CD4-positive, alpha-beta T cell treated with Interferon gamma for 1 hour (primary cell): Measurements from ENCODE around the gene CCL21.

Experiments used
- DNase-seq: peaks from one replicate; pipeline ENCODE4 v3.0.0-alpha.2; 2020

CCL21 gene

DNA sequence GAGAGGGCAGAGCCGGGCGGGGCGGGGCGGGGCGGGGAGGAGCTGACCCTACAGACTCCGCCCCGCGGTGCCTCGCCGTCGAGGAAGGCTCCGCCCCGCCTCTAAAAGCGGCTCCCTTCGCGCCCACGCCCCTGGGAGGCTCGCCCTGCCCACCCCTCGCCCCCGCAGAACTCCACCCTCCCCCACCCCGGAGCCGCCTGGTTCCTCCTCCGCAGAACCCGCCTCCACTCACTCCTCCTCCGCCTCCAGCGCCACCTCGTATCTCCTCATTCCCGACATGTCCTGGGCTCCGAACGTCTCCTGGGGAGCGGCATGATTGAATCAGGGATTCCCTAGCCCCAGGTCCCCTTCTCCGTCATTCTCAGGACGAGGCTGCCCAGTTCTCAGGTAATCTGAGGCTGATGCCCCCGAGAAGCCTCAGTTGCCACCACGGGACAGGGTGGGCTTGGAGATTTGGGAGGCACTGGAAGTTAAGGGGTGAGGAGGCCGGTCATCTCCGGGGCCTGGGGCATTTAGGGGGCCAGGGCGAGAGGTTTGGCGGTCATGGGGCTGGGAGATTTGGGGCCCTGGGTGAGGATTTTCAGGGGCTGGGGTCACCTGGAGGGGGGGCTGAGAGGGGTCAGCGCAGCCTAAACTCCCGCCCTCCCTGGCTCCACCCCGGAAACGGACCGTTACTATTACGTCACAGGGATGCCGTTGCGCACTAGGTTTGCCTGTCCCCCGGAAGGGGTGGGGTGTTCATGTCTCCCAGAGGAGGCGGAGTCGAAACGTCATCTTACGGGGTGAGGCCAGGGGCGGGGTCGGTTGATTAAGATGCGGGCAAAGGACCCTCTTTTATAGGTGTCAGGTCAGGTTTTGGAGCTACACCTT, 44.3 kb downstream of the CCL21 start:
- DNase-seq, result peak; percentile 93

DNA sequence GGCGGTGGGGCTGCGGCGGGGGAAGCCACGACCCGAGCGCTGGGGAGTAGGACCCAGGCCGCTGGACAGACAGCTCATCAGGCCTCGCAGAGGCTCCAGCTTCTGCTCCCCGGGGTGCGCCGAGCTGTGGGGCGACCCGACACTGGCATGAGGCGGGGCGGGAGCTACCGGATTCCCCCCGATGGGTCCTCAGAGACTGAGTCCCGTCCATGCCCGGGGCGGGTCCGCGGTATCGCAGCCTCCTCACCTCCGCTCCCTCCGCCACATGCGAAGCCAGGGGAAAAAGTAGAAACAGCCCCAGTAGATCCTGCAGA, 44.9 kb downstream of the CCL21 start:
- DNase-seq, result no peak

DNA sequence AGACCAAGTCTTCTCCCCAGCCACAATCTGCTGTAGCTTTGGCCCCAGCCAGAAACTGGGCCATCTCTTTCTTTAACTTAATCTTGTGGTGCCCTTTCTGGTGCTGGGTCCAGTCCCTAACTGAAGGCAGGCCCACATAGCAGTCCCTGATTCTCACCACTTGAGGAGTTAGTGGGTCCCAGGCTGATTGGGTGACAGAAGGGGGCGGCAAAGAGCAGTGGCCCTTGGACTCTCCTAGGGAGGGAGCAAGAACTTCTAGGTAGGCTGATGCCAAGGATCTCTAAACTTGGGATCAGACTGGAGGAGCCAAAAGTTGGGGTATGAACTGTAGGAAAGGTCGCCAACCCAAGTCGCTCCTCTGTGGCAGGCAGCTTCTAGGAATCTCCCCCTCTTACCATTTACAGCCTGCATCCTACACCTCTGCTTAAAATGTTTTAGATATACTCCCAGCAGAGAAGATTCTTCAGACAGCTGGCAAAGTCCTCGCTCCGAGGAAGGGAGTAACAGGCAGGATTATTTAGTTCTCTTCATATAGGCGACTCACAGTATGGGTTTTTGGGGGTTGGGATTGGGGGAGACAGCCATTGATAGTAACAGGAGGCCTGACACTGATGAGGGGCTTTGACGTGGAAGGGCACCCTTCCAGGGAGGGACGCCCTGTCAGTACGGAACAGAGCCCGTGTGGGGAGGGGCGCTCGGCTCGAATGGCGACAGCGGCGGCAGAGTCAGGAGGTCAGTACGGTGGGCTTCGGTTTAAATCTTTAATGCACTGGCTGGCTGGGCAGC, 45.5 kb downstream of the CCL21 start:
- DNase-seq, result peak; percentile 72

DNA sequence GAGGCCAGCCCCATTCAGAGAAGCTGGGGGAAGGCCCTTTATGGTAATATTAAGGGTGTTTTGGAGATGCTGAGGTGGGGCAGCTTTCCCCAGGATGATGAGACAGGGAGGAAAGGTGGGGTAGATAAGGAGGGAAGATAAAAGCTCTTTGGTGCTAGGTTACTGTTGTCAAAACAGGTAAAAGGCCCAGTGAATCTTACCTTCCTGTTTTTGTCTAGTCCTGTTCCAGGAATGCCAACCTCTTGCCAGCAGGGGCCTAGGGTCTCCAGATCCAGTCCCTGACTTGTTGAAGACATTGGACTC, 46.7 kb downstream of the CCL21 start:
- DNase-seq, result peak; percentile 42

DNA sequence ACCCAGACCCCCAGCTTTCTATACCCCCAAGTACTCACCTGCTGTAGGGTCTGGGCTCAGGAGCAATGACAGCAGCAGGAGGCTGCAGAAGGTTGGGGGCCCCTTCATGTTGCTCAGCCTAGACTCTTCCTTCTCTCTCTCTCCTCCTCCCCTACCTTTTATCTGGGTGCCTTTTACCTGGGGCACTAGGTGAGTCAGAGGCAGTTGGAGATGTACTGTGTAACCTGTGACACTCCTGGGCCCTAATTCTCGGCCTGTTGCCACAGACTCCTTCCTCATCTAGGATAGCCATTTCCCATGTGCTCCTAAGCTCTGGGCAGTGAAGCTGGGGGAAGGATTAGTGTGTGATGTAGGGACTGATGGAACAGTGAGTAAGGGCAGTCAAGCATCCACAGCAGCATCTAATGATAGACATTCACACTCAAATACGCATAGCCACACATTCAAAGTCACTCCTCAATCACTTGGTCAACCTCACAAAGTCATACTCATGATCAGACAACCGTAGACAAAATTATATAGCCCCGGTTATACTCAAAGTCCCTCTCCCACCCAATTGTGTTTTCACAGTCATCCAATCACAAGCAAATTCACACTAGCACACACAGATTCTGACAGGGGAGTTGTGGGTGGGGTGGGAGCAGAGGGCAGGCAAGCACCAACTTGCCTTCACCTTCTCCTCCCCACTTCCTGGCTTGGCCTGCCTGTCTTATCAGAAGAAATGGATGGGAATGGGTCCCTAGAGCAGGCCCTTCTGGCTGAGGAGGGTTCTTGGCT, 47.2 kb downstream of the CCL21 start, which contains the start of gene CCL27:
TSS of gene CCL27 (minus strand) at position 132 of the 777 bp plus-strand sequence. CDS start at position 108, 24 bp downstream.
- no peak for DNase-seq

DNA sequence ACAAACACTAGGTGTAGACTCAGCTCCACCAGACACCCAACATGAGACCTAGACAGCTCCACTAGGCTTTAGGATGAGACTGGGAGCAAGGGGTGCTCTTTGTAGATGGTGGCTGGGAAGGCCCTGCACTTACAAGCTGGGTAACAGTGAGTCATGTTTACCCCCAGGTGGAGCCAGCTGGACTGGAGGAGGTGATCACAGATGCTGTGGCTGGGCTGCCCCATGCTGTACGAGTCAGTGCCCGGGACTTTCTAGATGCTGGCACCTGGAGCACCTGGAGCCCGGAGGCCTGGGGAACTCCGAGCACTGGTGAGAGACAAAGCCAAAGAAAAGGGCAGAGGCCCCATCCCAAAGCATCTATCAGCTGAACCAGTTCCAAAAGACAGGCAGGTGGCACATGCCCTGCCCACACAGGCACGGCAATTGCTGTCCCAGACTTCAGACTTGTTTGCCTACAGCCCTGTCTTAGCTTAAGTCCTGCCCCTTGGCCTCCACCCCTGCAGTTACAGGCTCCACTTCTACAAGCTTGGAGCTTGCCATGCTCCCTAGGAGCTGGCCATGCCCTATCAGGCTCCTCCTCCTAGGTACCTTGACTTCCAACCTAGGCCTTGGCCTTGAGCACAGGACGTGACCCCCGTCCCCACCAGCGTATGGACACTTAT, 50.2 kb downstream of the CCL21 start:
- no peak for DNase-seq
